HTERT RPE-1 (cell line): Measurements from ENCODE around the gene PRAMEF10.
"Not testable (repeated sequence)": the region's sequence is repeated elsewhere in the genome, so short reads cannot be mapped to it uniquely, and the experiment has no call there.

Source experiments
- in situ Hi-C: fragments of 300-500 bp; cut with MboI; formaldehyde crosslinking; loops from 4 replicates; pipeline ENCODE4 v1.14.3; 2020; ENCODE audit warnings: low sequenced_read_pairs

The PRAMEF10 gene

GRCh38 chr1:12898170-12898569 lies at the start of gene PRAMEF10:
Gene PRAMEF10, minus strand, starts transcription at chr1:12898270. Its CDS starts 2,423 bp downstream, at chr1:12895847.
- in situ Hi-C loops = not testable (repeated sequence)

DNA sequence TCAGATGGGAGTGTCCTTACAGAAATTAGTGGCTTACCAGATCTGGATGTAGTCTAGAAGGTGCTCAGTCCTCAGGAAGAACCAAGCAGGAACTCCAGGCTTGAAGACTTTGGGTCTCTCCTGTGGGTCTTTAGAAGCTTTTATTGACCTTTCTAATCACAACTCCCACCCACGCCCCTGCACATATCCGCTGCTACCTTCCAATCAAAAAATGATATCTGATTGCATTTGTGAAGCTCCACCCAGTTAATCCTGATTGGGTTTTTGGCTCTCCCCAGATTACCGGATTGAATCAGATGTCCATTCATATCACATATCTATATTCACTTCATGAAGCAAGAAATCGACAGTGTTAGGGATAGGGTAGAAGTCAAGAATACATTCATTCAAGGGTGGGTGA lies 49.4 kb upstream of the PRAMEF10 start, which contains the start of gene PRAMEF6:
TSS of gene PRAMEF6 (minus strand) at position 101 of the 400 bp plus-strand sequence. CDS start 5,062 bp downstream, outside the sequence.
- in situ Hi-C loops = not testable (repeated sequence)

DNA sequence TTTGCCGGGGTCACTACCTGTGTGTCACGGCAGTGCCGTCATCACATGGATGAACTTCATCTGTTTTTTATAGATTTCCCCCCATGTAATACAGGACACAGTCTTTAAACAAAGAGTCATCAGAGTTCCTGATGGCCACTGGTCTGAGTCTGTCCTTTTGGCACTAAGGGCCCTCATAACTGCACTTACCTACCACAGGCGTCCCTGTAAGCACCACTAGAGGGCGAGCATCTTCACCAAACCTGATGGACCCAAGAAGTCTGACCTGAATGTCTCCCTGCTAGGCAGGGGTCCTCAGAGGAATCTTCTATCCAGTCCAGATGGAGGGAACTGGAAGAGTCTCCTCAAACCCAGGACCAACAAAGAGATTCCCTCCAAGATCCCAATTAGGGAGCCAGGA lies 26.3 kb upstream of the PRAMEF10 start:
- in situ Hi-C loops = not testable (repeated sequence)

- in situ Hi-C loops = not testable (repeated sequence)
Observed at GRCh38 chr1:12921749-12922148, 23.7 kb upstream of the PRAMEF10 start.

DNA sequence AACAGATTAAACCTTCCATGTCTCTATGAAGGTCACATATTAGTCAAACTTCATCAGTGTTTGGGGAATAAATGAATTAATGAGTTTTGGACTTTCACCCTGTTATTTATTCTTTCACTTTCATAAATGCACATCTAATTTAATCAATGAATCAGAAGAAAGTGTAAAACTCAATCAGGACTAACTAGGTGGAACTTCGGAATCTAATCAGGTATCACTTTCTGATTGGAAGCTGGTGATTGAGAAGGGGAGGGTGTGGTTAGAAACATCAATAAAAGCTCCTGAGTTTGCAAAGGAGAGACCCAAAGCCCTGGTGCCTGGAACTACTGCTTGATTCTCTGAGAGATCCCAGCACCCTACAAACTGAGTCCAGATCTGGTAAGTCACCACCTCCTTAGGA lies 18.2 kb upstream of the PRAMEF10 start, which contains the start of gene PRAMEF7:
TSS of gene PRAMEF7 (plus strand) at position 301 of the 400 bp plus-strand sequence. CDS start 1,083 bp downstream, outside the sequence.
- in situ Hi-C loops = not testable (repeated sequence)

- in situ Hi-C loops = not testable (repeated sequence)
Observed at GRCh38 chr1:12903793-12904572, 5.9 kb upstream of the PRAMEF10 start.

GRCh38 chr1:12899186-12899585 lies 1.1 kb upstream of the PRAMEF10 start:
- in situ Hi-C loops = not testable (repeated sequence)

DNA sequence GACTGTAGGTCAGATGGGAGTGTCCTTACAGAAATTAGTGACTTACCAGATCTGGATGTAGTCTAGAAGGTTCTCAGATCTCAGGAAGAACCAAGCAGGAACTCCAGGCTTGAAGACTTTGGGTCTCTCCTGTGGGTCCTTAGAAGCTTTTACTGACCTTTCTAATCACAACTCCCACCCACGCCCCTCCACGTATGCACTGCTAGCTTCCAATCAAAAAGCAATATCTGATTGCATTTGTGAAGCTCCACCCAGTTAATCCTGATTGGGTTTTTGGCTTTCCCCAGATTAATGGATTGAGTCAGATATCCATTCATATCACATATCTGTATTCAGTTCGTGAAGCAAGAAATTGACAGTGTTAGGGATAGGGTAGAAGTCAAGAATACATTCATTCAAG lies 12.0 kb downstream of the PRAMEF10 start, which contains the start of gene PRAMEF4:
TSS of gene PRAMEF4 (minus strand) at position 101 of the 400 bp plus-strand sequence. CDS start 2,807 bp downstream, outside the sequence.
- in situ Hi-C loops = not testable (repeated sequence)

DNA sequence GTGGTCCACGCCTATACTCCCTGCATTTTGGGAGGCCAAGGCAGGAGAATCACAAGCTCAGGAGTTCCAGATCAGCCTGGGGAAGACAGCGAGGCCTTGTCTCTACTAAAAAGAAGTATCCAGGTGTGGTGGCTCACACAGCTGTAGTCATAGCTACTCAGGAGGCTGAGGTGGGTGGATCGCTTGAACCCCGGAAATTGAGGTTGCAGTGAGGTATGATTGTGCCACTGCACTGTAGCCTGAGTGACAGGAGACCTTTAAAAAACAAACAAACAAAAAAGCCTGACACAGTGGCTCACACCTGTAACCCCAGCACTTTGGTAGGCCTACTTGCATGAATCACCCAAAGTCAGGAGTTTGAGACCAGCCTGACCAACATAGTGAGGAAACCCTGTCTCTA lies 19.6 kb downstream of the PRAMEF10 start:
- in situ Hi-C loops = not testable (repeated sequence)

DNA sequence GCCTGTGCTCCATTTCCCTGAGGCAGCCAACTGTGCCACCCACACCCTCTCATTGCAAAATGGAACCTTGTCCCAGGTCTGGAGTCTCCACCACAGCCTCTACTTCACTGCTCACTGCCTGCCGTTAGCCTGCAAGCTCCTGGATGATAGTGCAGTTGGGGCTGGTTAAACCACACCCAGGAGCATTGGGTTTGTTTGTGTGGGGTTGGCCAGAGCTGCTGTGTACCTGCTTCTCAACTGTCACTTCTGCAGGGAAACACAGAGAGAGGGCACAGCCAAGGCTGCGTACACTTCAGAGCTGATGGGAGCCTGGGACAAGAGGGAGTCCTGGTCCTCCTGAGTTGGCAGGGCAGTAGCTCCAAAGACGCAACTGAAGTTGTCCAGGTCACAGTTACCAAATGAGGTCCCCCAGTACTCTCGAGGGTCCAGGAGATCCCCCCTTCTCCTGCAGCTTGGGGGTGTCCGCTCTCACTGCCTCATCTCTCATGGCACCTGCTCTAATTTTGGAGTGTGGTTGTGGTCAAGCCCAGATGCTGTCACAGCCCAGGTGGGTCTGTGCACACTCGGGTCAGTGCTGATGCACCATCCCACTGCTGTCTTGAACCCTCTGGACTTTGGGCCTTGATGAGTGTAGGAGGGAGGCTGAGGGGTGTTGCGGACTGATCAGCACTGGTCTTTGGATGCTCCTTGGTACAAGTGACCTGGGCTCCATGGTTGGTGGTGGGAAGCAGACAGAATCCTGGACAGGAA lies 34.8 kb downstream of the PRAMEF10 start:
- in situ Hi-C loops = not testable (repeated sequence)

- in situ Hi-C loops = not testable (repeated sequence)
Observed at GRCh38 chr1:12856786-12857185, 41.3 kb downstream of the PRAMEF10 start, which contains the start of gene PRAMEF2. Gene PRAMEF2, plus strand, starts transcription at chr1:12857086. Its CDS starts 1,924 bp downstream, at chr1:12859010.

GRCh38 chr1:12851779-12852178 lies 46.3 kb downstream of the PRAMEF10 start:
- in situ Hi-C loops = no loop called here

DNA sequence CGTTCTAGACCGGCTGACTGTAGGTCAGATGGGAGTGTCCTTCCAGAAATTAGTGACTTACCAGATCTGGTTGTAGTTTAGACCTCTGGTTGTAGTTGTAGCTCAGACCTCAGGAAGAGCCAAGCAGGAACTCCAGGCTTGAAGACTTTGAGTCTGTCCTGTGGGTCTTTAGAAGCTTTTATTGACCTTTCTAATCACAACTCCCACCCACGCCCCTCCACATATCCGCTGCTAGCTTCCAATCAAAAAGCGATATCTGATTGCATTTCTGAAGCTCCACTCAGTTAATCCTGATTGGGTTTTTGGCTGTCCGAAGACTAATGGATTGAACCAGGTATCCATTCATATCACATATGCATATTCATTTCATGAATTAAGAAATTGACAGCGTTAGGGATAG lies 49.5 kb downstream of the PRAMEF10 start, which contains the start of gene HNRNPCL1:
TSS of gene HNRNPCL1 (minus strand) at position 101 of the 400 bp plus-strand sequence. CDS start 431 bp downstream, outside the sequence.
- in situ Hi-C loops = not testable (repeated sequence)
